RWPE2 (cell line): ENCODE data around the gene SNRNP25.
A peak's percentile ranks its signal among the peaks of the same experiment; 100 is the strongest.

Experiments
- ATAC-seq: fragments of 200-7000 bp; cut with Tn5 transposase; 3 replicates; pipeline ENCODE4 v1.9.1; 2021; ENCODE audit warnings: low read depth
- DNase-seq: peaks from one replicate; pipeline ENCODE4 v3.0.0-alpha.2; 2020; ENCODE audit warnings: low spot score
- H3K27ac ChIP-seq: fragments of 450-650 bp; 2 replicates; pipeline ENCODE4 v1.5.1; 2017; ENCODE audit warnings: mild to moderate bottlenecking; ENCODE audit not compliant: poor library complexity, severe bottlenecking
- H3K27me3 ChIP-seq: fragments of 250-450 bp; sonication (Bioruptor Pico); 2 replicates; pipeline ENCODE4 v1.5.1; 2021; ENCODE audit warnings: mild to moderate bottlenecking, moderate library complexity; ENCODE audit not compliant: insufficient read depth, poor library complexity, severe bottlenecking
- H3K36me3 ChIP-seq: fragments of 250-450 bp; sonication (Bioruptor Pico); 2 replicates; pipeline ENCODE4 v1.5.1; 2020; ENCODE audit warnings: low read depth, mild to moderate bottlenecking, moderate library complexity
- H3K4me1 ChIP-seq: fragments of 250-450 bp; sonication (Bioruptor Pico); 2 replicates; pipeline ENCODE4 v1.5.1; 2021; ENCODE audit warnings: mild to moderate bottlenecking, moderate library complexity; ENCODE audit not compliant: insufficient read depth, poor library complexity, severe bottlenecking
- H3K4me3 ChIP-seq: fragments of 250-450 bp; sonication (Bioruptor Pico); 2 replicates; pipeline ENCODE4 v1.5.1; 2021; ENCODE audit warnings: mild to moderate bottlenecking, moderate library complexity; ENCODE audit not compliant: severe bottlenecking
- H3K9me3 ChIP-seq: fragments of 250-450 bp; sonication (Bioruptor Pico); 2 replicates; pipeline ENCODE4 v1.5.1; 2021; ENCODE audit warnings: mild to moderate bottlenecking, moderate library complexity; ENCODE audit not compliant: severe bottlenecking
- CTCF ChIP-seq: fragments of 450-650 bp; IDR thresholded peaks from one replicate; pipeline ENCODE4 v1.5.1; 2017; ENCODE audit warnings: mild to moderate bottlenecking, moderate library complexity; ENCODE audit not compliant: poor library complexity, severe bottlenecking

Gene SNRNP25

GRCh38 chr16:47234-47633 lies 6.4 kb upstream of the SNRNP25 start:
- no peaks in the 10 kb centered on the region for H3K4me1 ChIP-seq

GRCh38 chr16:50769-51591 lies 2.6 kb upstream of the SNRNP25 start:
- H3K27me3 ChIP-seq = no peaks in the 10 kb centered on the region
- H3K9me3 ChIP-seq = no peaks in the 10 kb centered on the region
- H3K4me3 ChIP-seq = no peak overlapping the region
- H3K27ac ChIP-seq = no peak overlapping the region
- DNase-seq = no peak
- ATAC-seq = no peak
- H3K4me1 ChIP-seq = no peaks in the 10 kb centered on the region
- H3K36me3 ChIP-seq = peaks cover 47% of the 10 kb centered on the region
- TF ChIP-seq CTCF = no peak

More at GRCh38 chr16:47234-47633, 6.4 kb upstream of the SNRNP25 start:
- Histone ChIP-seq H3K27ac (no peak overlapping the region), H3K4me3 (no peak overlapping the region), H3K36me3 (peaks cover 61% of the 10 kb centered on the region), H3K27me3 (no peaks in the 10 kb centered on the region), H3K9me3 (no peaks in the 10 kb centered on the region)
- no peak for DNase-seq
- TF ChIP-seq CTCF = no peak
- ATAC-seq = no peak

- peaks cover 43% of the 10 kb centered on the region for H3K36me3 ChIP-seq
- no peak for TF ChIP-seq CTCF
These were observed 581 bp downstream of the SNRNP25 start for GRCh38 chr16:54237-54581.

GRCh38 chr16:55571-56136 lies 2.0 kb downstream of the SNRNP25 start:
- no peak overlapping the region for H3K27ac ChIP-seq
- DNase-seq (no peak), ATAC-seq (no peak)
- H3K36me3 ChIP-seq = peaks cover 49% of the 10 kb centered on the region
- H3K4me1 ChIP-seq = no peaks in the 10 kb centered on the region
- H3K27me3 ChIP-seq = no peaks in the 10 kb centered on the region
- H3K4me3 ChIP-seq = no peak overlapping the region
- no peak for TF ChIP-seq CTCF
- no peaks in the 10 kb centered on the region for H3K9me3 ChIP-seq

More at GRCh38 chr16:54237-54581, 581 bp downstream of the SNRNP25 start:
- Histone ChIP-seq H3K4me3 (peak overlapping the region; percentile 61), H3K27ac (no peak overlapping the region), H3K9me3 (no peaks in the 10 kb centered on the region), H3K4me1 (no peaks in the 10 kb centered on the region), H3K27me3 (no peaks in the 10 kb centered on the region)
- no peak for ATAC-seq
- DNase-seq = no peak
